ENCODE results near the gene MYBPHL.

DNA sequence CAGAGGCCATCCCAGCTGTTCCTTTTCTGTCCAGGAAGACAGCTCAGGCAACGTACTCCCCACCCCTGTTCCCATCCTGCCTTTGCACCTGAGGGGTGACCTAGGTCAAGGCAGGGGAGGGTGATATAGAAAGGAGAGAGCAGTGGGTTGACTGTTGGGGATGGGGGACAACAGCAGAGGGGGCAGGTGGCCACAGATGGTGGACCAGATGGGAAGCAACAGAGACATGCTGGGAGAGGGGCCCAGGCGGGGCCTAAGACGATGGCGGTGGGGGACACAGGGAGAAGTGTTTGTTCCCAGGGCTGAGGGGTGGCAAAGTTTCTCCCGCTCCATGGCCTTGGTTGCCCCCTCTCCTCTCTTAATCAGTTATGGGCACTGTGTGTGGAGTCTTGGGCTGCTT lies 51.1 kb downstream of the MYBPHL start:
- TF ChIP-seq EZH2 (IDR thresholded peaks at IDR 0.05; ENCODE audit: borderline replicate concordance, low read length) = no peak
- TF ChIP-seq, protein P1, sequence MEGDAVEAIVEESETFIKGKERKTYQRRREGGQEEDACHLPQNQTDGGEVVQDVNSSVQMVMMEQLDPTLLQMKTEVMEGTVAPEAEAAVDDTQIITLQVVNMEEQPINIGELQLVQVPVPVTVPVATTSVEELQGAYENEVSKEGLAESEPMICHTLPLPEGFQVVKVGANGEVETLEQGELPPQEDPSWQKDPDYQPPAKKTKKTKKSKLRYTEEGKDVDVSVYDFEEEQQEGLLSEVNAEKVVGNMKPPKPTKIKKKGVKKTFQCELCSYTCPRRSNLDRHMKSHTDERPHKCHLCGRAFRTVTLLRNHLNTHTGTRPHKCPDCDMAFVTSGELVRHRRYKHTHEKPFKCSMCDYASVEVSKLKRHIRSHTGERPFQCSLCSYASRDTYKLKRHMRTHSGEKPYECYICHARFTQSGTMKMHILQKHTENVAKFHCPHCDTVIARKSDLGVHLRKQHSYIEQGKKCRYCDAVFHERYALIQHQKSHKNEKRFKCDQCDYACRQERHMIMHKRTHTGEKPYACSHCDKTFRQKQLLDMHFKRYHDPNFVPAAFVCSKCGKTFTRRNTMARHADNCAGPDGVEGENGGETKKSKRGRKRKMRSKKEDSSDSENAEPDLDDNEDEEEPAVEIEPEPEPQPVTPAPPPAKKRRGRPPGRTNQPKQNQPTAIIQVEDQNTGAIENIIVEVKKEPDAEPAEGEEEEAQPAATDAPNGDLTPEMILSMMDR (conservative IDR thresholded peaks at IDR 0.05 in 1 of 2, IDR thresholded peaks at IDR 0.05 in 1 of 2; ENCODE audit: extremely low read depth in 1 of 2, insufficient read depth in 1 of 2, low read depth in 1 of 2, low read length in 2 of 2) = no peak

Measured in mammary epithelial cell (primary cell).